Frontal cortex (tissue), 4 donors: ENCODE data around the gene TBC1D23. TPM values are rescaled to one million over a fixed set of nuclear protein-coding genes. Genes with fewer than 3 reads are reported as not detected.
"Not testable (repeated sequence)": the region's sequence is repeated elsewhere in the genome, so short reads cannot be mapped to it uniquely, and the experiment has no call there.

Experiments
- DNase-seq, 2 donors: peaks; one replicate each; pipeline ENCODE4 v3.0.0; 2012; ENCODE audit warnings: low spot score in 2 of 2
- FAIRE-seq: peaks from 2 replicates; lab custom pipeline; 2012; peaks lifted over from hg19 to GRCh38; lab: Jason Lieb, UNC
- total RNA-seq: library from RNA; depleted of rRNA; stranded (reverse); fragments of >200 nt; gene quantifications from one replicate; pipeline ENCODE4 v1.2.3, GENCODE V29; 2014
- donor health status: control.
- donor health status: control.
- donor health status: control.

TBC1D23 gene
- total RNA-seq, 1 donor from 2014 or later = 65.2 TPM

- DNase-seq (peak in 1 of 2 donors; percentile 44), FAIRE-seq (no peak)
Measured at GRCh38 chr3:100254168-100254777, 6.5 kb upstream of the TBC1D23 start.

GRCh38 chr3:100256731-100257151 lies 4.1 kb upstream of the TBC1D23 start:
- DNase-seq = no peak
- no peak for FAIRE-seq

GRCh38 chr3:100257586-100257985 lies 3.2 kb upstream of the TBC1D23 start:
- FAIRE-seq = no peak
- no peak for DNase-seq

- no peak for FAIRE-seq
Measured at GRCh38 chr3:100260081-100260684, 609 bp upstream of the TBC1D23 start.

GRCh38 chr3:100261485-100261903 lies 702 bp downstream of the TBC1D23 start:
- DNase-seq (no peak), FAIRE-seq (no peak)

More at GRCh38 chr3:100260081-100260684, 609 bp upstream of the TBC1D23 start:
- DNase-seq = peak in 1 of 2 donors; percentile 12

- DNase-seq, FAIRE-seq: not testable (repeated sequence)
Measured at GRCh38 chr3:100262925-100263324, 2.1 kb downstream of the TBC1D23 start.

GRCh38 chr3:100263583-100263982 lies 2.8 kb downstream of the TBC1D23 start:
- FAIRE-seq = no peak

GRCh38 chr3:100264242-100264641 lies 3.5 kb downstream of the TBC1D23 start:
- no peak for FAIRE-seq
- no peak for DNase-seq

More at GRCh38 chr3:100263583-100263982, 2.8 kb downstream of the TBC1D23 start:
- DNase-seq = no peak

- DNase-seq = no peak
- no peak for FAIRE-seq
Measured at GRCh38 chr3:100265016-100265415, 4.2 kb downstream of the TBC1D23 start.

GRCh38 chr3:100266531-100266930 lies 5.7 kb downstream of the TBC1D23 start:
- DNase-seq (no peak), FAIRE-seq (no peak)

GRCh38 chr3:100268156-100268555 lies 7.4 kb downstream of the TBC1D23 start:
- DNase-seq = no peak
- no peak for FAIRE-seq

GRCh38 chr3:100269001-100269400 lies 8.2 kb downstream of the TBC1D23 start:
- FAIRE-seq (no peak), DNase-seq (no peak)

GRCh38 chr3:100269410-100270214 lies 8.8 kb downstream of the TBC1D23 start:
- DNase-seq = no peak
- no peak for FAIRE-seq

- FAIRE-seq = no peak
- DNase-seq = no peak
Measured at GRCh38 chr3:100270215-100270583, 9.4 kb downstream of the TBC1D23 start.

GRCh38 chr3:100271522-100271921 lies 10.7 kb downstream of the TBC1D23 start:
- no peak for DNase-seq
- FAIRE-seq = no peak

GRCh38 chr3:100272797-100273611 lies 12.2 kb downstream of the TBC1D23 start:
- FAIRE-seq, DNase-seq: not testable (repeated sequence)

- FAIRE-seq (no peak), DNase-seq (no peak)
Measured at GRCh38 chr3:100274361-100274760, 13.6 kb downstream of the TBC1D23 start.

- DNase-seq (peak in 1 of 2 donors; percentile 12), FAIRE-seq (no peak)
Measured at GRCh38 chr3:100277255-100277800, 16.5 kb downstream of the TBC1D23 start.

GRCh38 chr3:100278910-100279309 lies 18.1 kb downstream of the TBC1D23 start:
- FAIRE-seq = no peak
- DNase-seq = no peak
